ENCODE measurements around the gene SOCS1.

- no peak for TF ChIP-seq CTCF (conservative IDR thresholded peaks at IDR 0.05; ENCODE audit: low read depth, low read length)
- no peak for TF ChIP-seq POLR2A (IDR thresholded peaks at IDR 0.05; ENCODE audit: low read depth, low read length)
- TF ChIP-seq RAD21 (IDR thresholded peaks at IDR 0.05; ENCODE audit: low read length), result no peak
- no peak for TF ChIP-seq MAZ (IDR thresholded peaks at IDR 0.05; ENCODE audit: borderline replicate concordance, low read depth, low read length)
- TF ChIP-seq MAFK (IDR thresholded peaks at IDR 0.05; ENCODE audit: low read depth, low read length), result no peak
- no peak for TF ChIP-seq BHLHE40 (IDR thresholded peaks at IDR 0.05; ENCODE audit: low read depth, low read length)
- no peak for TF ChIP-seq MXI1 (IDR thresholded peaks at IDR 0.05; ENCODE audit: borderline replicate concordance, low read depth, low read length)
- TF ChIP-seq USF2 (IDR thresholded peaks at IDR 0.05; ENCODE audit: low read depth, low read length), result no peak
- TF ChIP-seq SMC3 (IDR thresholded peaks at IDR 0.05; ENCODE audit: low read depth, low read length), result no peak
- no peak for TF ChIP-seq CEBPB (IDR thresholded peaks at IDR 0.05; ENCODE audit: low read depth, low read length)
Observed at GRCh38 chr16:11205065-11205699, 50.8 kb downstream of the SOCS1 start.

All from IMR-90 (cell line).